KBM-7 (cell line): ENCODE data around the gene FITM1.

ENCODE experiments used
- DNase-seq: peaks from one replicate; pipeline ENCODE4 v3.0.0-alpha.2; 2015
- in situ Hi-C: fragments of 300-500 bp; cut with MboI; formaldehyde crosslinking; loops from 2 replicates; pipeline ENCODE4 v1.14.3; 2020; ENCODE audit warnings: low sequenced_read_pairs, low pct_unique_long_range_greater_than_20kb, mixed read lengths

The FITM1 gene

DNA sequence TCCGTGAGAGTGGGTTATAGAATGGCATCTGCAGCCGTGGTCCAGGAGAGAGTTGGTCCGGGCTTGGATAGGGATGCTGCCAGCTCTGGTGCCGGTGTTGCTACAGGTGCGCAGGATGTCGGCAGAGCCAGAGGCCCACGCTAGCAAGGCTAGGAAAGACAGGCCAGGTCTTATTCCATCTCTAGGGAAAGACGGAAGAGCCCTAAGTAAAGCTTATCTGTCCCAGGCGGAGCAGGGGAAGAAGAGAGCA, 5.0 kb downstream of the FITM1 start:
- in situ Hi-C loops: no loop called here
- DNase-seq: no peak

GRCh38 chr14:24135834-24136683, 5.6 kb downstream of the FITM1 start, which contains the start of gene PSME1:
TSS of gene PSME1 (plus strand) at chr14:24136194. CDS start at chr14:24136263, 69 bp downstream.
- in situ Hi-C loops: no loop called here
- peak; percentile 83 for DNase-seq

DNA sequence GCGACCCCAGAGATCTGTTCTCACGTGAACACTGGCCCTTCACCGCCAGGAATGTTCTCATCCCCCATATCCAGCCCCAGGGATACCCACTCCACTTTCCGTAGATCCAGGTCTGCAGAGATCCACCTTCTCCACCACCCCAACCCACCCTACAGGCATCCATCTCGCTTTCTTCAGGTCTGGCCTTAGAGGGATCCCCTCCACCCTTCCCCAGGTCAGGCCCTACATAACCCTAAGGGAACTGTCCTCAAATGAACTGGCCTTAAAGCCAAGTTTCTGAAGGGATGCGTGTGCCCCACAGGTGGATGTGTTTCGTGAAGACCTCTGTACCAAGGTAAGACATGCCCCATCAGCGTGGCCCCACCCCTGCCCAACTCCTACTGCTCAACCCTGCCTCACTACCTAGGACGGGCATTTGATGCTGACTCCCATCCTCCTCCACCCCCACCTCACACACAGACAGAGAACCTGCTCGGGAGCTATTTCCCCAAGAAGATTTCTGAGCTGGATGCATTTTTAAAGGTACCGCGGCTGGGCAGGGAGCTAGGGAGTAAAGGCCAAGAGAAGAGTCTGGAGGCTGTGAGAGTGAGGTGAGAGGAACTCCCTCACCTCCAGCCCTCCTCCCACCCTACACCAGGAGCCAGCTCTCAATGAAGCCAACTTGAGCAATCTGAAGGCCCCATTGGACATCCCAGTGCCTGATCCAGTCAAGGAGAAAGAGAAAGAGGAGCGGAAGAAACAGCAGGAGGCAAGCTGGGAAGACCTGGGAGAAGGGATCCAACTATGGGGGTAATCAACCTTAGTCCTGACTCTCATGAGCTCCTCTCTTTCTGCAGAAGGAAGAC, 6.4 kb downstream of the FITM1 start:
- no peak for DNase-seq
- in situ Hi-C loops: no loop called here

GRCh38 chr14:24137529-24138395, 7.3 kb downstream of the FITM1 start:
- DNase-seq: no peak
- in situ Hi-C loops: no loop called here

GRCh38 chr14:24138396-24139271, 8.2 kb downstream of the FITM1 start:
- in situ Hi-C loops: no loop called here
- DNase-seq: no peak

DNA sequence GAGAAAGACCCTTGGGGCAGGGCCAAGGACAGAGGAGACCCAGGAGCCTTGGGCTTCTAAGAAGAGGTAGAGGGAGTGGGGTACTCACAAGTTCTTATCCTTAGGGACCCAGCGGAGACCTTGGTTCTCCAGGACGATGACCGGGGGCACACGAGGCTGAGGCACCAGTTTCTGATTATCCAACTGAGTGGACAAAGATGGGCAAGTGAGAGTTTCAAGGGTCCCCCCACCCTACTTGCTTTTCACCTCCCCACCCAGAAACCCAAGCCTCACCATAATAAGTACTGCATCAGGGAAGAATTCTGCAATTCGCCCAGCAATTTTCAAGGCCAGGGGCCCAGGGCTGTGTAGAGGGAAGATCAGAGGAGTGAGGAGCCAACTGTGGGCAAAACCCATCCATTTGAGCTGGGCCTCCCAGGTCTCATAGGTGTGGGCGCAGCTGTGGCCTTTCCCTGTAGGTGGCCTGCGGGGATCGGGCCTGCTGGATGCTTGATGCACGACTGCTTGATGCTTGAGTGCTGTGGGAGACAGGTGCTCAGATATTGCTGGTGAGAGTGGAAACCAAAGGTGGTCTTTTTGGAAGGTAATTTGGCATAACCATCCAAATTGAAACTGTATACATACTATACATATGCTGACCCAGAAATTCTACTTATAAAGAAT, 8.9 kb downstream of the FITM1 start:
- in situ Hi-C loops: no loop called here
- DNase-seq: no peak

DNA sequence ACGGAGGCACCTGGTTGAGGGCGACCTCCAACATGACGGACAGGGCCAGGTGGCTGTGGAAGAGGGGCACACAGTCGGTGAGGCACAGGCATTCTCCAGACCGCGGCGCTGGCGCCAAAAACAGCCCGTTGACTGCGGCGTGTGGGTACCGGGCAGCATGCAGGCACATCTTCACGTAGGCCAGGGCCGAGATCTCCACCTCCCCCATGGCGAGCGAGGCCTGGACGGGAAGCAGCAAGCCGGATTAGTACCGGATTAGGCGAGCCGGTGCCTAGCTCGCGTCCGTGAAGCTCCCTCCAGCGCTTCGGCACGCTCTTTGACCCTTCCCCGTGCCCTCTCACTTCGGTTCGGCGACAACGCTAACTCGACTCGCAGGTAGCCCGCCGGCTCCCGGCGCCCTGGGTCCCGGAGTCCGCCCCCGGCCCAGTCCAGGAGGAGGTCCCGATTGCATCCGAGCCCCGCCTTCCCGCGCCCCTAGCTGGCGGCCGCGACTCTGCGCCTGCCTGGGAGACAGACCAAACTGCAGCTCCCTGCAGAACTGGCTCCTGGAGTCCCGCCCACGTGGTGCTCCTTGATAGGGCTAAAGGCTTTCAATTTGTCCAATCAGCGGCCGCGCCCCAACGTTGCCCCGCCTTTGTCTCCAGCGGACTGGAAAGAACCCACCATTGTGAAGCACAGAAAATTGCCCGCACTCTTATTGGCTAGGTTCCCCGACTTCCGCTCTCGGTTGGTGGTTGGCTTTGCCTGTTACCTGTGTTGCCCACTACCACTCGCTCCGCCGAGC, 10.8 kb downstream of the FITM1 start, which contains the start of gene EMC9:
EMC9 (minus strand) TSS at position 495 of the 784 bp plus-strand sequence; CDS start at position 208, 287 bp downstream.
- in situ Hi-C loops: no loop called here
- DNase-seq: peak; percentile 100

GRCh38 chr14:24143511-24143910, 13.1 kb downstream of the FITM1 start:
- no peak for DNase-seq
- in situ Hi-C loops: no loop called here

- DNase-seq: no peak
- in situ Hi-C loops: no loop called here
Measured at GRCh38 chr14:24144451-24144850, 14.0 kb downstream of the FITM1 start.

DNA sequence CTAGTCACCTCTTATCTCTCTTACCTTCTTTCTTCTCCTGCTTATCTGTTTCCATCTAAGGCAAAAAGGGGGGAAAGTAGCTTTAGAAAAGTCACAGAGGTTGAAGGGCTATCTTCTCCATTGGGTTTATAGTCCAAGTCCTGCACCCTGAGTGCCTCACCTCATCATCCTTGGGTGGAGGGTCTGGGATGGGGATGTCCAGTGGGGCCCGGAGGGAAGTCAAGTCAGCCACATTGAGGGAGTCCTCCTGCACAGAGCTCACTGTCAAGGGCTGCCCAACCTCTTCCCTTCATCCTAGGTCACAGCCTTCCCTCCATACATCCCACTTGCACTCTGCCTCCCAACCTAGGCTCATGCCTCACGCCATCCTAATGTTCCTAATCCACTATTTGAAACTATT, 14.8 kb downstream of the FITM1 start:
- no peak for DNase-seq
- in situ Hi-C loops: no loop called here

DNA sequence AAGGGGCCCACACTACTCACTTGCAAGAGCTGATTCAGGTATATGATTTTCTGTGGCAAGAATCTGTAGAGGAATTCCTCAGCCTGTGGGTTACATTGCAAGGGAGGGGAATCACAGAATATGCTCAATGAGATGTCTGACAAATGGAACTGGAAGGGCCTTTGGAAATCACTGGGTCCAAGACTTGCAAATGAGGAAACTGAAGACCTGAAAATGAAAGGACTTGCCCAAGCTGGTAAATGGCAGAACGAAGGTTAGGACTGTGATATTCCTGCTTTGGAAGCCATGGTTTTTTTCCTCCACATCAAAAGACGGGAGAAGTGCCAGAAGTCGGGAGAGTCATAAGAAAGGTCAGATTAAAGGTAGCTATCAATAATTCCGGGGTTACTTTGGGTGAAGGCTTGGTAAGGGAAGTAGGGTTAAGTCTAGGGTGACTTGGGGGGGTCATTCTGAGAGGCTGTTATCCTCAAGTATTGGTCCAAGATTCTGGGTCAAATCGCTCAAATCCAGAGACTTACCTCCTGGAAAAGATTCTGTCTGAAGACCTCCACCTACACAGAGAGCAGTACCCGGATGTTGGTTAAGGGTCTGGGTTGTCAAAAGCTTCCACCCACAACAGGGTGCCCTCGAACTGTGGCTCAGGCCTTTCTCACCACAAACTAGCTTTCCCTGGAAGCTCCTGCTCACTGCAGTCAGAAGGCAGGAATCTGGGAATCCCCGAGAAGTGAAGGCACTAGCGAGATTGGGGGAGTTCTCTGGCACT, 15.4 kb downstream of the FITM1 start:
- in situ Hi-C loops: no loop called here
- DNase-seq: no peak

DNA sequence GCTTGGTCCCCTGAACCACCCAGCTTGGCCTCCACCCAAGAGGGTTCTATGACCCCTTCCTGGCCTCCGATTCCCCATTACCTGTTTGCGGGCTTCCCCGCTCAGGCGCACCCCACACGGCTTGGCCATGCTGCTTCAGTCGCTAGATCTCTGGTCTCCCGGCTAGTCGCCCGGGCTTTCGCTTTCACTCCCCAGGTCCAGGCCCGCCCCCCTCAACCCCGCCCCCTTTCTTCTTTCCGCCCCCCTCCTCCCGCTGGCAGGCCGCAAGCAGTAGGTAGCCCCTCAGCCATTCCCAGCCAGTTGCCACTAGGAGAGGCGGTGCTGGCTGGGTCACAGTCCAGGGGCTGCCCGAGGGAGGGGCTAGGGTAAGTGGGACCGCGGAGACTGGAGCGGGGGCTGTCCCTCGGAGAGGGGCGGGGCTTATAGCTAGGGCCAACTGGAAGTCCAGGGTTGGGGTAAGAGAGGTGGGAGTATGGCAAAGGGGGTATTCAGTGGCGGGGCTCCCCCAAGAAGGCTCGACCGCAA, 16.1 kb downstream of the FITM1 start, which contains the start of gene PSME2:
PSME2 (minus strand) TSS at position 158 of the 525 bp plus-strand sequence; CDS start at position 129, 29 bp downstream.
- DNase-seq: peak; percentile 97
- in situ Hi-C loops: no loop called here

DNA sequence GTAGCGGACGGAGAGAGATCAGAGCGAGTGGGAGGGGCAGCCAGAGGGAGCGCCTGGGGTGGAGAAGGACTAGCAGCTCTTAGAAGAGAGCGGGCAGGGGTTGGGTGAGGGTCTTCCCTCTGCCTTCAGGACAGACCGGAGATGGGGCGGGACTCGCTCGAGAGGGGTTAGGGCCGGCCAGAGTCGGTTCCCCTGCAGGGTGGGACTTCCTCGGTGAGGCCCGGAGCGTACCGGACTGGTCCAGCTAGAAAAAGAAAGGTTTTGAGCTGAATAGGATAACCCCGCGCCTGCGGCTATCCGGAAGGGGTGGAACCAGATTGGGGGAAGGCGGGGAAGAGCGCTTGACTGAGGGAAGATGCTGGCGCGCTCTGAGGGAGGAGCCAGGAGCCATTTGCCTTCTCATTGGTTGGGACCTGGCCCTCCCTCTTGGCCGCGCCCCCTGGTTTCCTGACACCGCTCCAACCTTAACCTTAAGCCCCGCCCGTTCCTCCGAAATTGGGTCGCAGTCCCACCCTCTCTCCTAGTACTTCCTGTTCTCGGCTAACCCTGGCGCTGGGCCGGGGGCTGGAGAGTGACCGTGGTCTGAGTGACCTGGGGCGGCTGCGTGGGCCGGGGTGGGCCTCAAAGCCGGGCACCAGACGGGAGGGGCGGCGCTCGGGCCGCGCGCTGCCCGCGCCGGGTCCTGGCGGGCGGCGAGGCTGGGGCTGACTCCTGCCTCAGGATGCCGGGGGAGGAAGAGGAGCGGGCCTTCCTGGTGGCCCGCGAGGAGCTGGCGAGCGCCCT, 16.7 kb downstream of the FITM1 start, which contains the start of gene RNF31:
RNF31 (plus strand) TSS at position 521 of the 783 bp plus-strand sequence; CDS start at position 722, 201 bp downstream.
- in situ Hi-C loops: no loop called here
- DNase-seq: peak; percentile 100

DNA sequence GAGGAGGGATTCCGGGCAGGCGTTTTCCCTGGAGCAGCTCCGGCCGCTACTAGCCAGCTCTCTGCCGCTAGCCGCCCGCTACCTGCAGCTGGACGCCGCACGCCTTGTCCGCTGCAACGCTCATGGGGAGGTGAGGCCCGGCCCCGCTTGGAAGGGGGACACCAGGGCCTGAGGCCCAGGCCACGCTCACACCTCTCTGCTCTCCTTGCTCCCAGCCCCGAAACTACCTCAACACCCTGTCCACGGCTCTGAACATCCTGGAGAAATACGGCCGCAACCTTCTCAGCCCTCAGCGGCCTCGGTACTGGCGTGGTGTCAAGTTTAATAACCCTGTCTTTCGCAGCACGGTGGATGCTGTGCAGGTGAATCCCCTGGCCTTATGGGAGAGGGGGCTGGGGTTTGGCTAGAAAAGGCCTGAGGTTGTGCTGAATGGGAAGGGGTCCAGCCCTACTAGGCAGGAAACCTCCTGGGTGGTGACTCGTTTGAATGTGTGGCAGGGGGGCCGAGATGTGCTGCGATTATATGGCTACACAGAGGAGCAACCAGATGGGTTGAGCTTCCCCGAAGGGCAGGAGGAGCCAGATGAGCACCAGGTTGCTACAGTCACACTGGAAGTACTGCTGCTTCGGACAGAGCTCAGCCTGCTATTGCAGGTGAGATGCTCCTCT, 17.4 kb downstream of the FITM1 start:
- DNase-seq: no peak
- in situ Hi-C loops: no loop called here
